H9 (cell line): ENCODE data around the gene MYO15B. TPM values are rescaled to one million over a fixed set of nuclear protein-coding genes. Genes with fewer than 3 reads are reported as not detected.
A peak's percentile ranks its signal among the peaks of the same experiment; 100 is the strongest.

ENCODE experiments used
- DNase-seq: peaks from one replicate; pipeline ENCODE4 v3.0.0-alpha.2; 2017
- H2AFZ ChIP-seq: one replicate; pipeline ENCODE4 v1.6.1; 2013; ENCODE audit warnings: mild to moderate bottlenecking, low read length, control low read depth, moderate library complexity
- H2AK5ac ChIP-seq: 2 replicates; pipeline ENCODE4 v1.6.1; 2013; ENCODE audit warnings: low read length, control low read depth, mixed read lengths; ENCODE audit not compliant: insufficient read length
- H2BK120ac ChIP-seq: one replicate; pipeline ENCODE4 v1.6.1; 2013; ENCODE audit warnings: low read depth, mild to moderate bottlenecking, low read length, control low read depth, inconsistent platforms; ENCODE audit not compliant: poor library complexity, severe bottlenecking
- H2BK12ac ChIP-seq: 2 replicates; pipeline ENCODE4 v1.6.1; 2013; ENCODE audit warnings: low read length, control low read depth, mixed read lengths, low read depth; ENCODE audit not compliant: insufficient read length
- H2BK15ac ChIP-seq: 2 replicates; pipeline ENCODE4 v1.6.1; 2013; ENCODE audit warnings: low read depth, low read length, control low read depth
- H2BK20ac ChIP-seq: one replicate; pipeline ENCODE4 v1.6.1; 2013; ENCODE audit warnings: low read depth, mild to moderate bottlenecking, low read length, control low read depth, inconsistent platforms; ENCODE audit not compliant: poor library complexity, severe bottlenecking
- H2BK5ac ChIP-seq: 2 replicates; pipeline ENCODE4 v1.6.1; 2013; ENCODE audit warnings: low read length, control low read depth, mixed read lengths; ENCODE audit not compliant: insufficient read length
- H3K14ac ChIP-seq: 2 replicates; pipeline ENCODE4 v1.6.1; 2013; ENCODE audit warnings: low read length, control low read depth; ENCODE audit not compliant: insufficient read depth
- H3K18ac ChIP-seq: 2 replicates; pipeline ENCODE4 v1.6.1; 2013; ENCODE audit warnings: low read depth, mild to moderate bottlenecking, mixed read lengths, low read length, control low read depth; ENCODE audit not compliant: insufficient read length
- H3K23ac ChIP-seq: 2 replicates; pipeline ENCODE4 v1.6.1; 2013; ENCODE audit warnings: low read length, control low read depth, mixed read lengths, low read depth; ENCODE audit not compliant: insufficient read length
- H3K23me2 ChIP-seq: 2 replicates; pipeline ENCODE4 v1.6.1; 2013; ENCODE audit warnings: low read depth, mild to moderate bottlenecking, mixed read lengths, low read length, control low read depth; ENCODE audit not compliant: insufficient read length, poor library complexity, severe bottlenecking
- H3K27ac ChIP-seq: 2 replicates; pipeline ENCODE4 v1.5.1; 2013; ENCODE audit warnings: low read length, control low read depth, mixed read lengths, low read depth; ENCODE audit not compliant: insufficient read length
- H3K27me3 ChIP-seq: 2 replicates; pipeline ENCODE4 v1.6.1; 2013; ENCODE audit warnings: low read length, control low read depth, inconsistent platforms; ENCODE audit not compliant: insufficient read depth
- H3K4ac ChIP-seq: 2 replicates; pipeline ENCODE4 v1.6.1; 2013; ENCODE audit warnings: low read depth, mild to moderate bottlenecking, control low read depth, inconsistent platforms, low read length, moderate library complexity
- H3K4me1 ChIP-seq: 2 replicates; pipeline ENCODE4 v1.6.1; 2013; ENCODE audit warnings: low read length, control low read depth, inconsistent platforms; ENCODE audit not compliant: insufficient read depth
- H3K4me2 ChIP-seq: 2 replicates; pipeline ENCODE4 v1.6.1; 2013; ENCODE audit warnings: low read length, control low read depth, mixed read lengths; ENCODE audit not compliant: insufficient read length, insufficient read depth
- H3K56ac ChIP-seq: 2 replicates; pipeline ENCODE4 v1.6.1; 2013; ENCODE audit warnings: low read depth, mild to moderate bottlenecking, mixed read lengths, low read length, control low read depth; ENCODE audit not compliant: insufficient read length
- H3K79me1 ChIP-seq: 2 replicates; pipeline ENCODE4 v1.6.1; 2013; ENCODE audit warnings: low read depth, mild to moderate bottlenecking, moderate library complexity, low read length, control low read depth, inconsistent platforms; ENCODE audit not compliant: insufficient read depth, poor library complexity, severe bottlenecking
- H3K79me2 ChIP-seq: 2 replicates; pipeline ENCODE4 v1.6.1; 2013; ENCODE audit warnings: low read length, control low read depth, inconsistent platforms; ENCODE audit not compliant: insufficient read depth
- H3K9ac ChIP-seq: 2 replicates; pipeline ENCODE4 v1.6.1; 2013; ENCODE audit warnings: low read length, control low read depth, mixed read lengths; ENCODE audit not compliant: insufficient read length; ENCODE audit errors: extremely low read depth
- H3K9me3 ChIP-seq: one replicate; pipeline ENCODE4 v1.6.1; 2013; ENCODE audit warnings: low read depth, low read length, inconsistent platforms; ENCODE audit not compliant: control insufficient read depth
- H3T11ph ChIP-seq: one replicate; pipeline ENCODE4 v1.6.1; 2013; ENCODE audit warnings: mild to moderate bottlenecking, low read length, control low read depth, inconsistent platforms
- H4K20me1 ChIP-seq: one replicate; pipeline ENCODE4 v1.6.1; 2013; ENCODE audit not compliant: control insufficient read depth, insufficient read length, insufficient read depth
- H4K5ac ChIP-seq: 2 replicates; pipeline ENCODE4 v1.6.1; 2013; ENCODE audit warnings: low read depth, mild to moderate bottlenecking, mixed read lengths, low read length, control low read depth; ENCODE audit not compliant: insufficient read length
- H4K8ac ChIP-seq: replicated peaks from 2 replicates; pipeline ENCODE4 v1.6.1; 2013; ENCODE audit warnings: low read length, control low read depth, mixed read lengths, low read depth; ENCODE audit not compliant: insufficient read length
- H4K91ac ChIP-seq: 2 replicates; pipeline ENCODE4 v1.6.1; 2013; ENCODE audit warnings: low read depth, mild to moderate bottlenecking, moderate library complexity, mixed read lengths, low read length, control low read depth; ENCODE audit not compliant: insufficient read length
- H3K27ac Mint-ChIP-seq, 3 experiments: 2 replicates in 2 of 3; 3 replicates in 1 of 3; pipeline ENCODE4 v1.8.0; 2020 to 2021; ENCODE audit warnings: mixed read lengths in 3 of 3, mild to moderate bottlenecking in 1 of 3, moderate library complexity in 1 of 3
- H3K27me3 Mint-ChIP-seq: 2 replicates; pipeline ENCODE4 v1.8.0; 2021; ENCODE audit warnings: low read depth, mild to moderate bottlenecking, moderate library complexity, mixed read lengths
- H3K36me3 Mint-ChIP-seq, 3 experiments: 2 replicates in 2 of 3; 3 replicates in 1 of 3; pipeline ENCODE4 v1.8.0; 2020 to 2021; ENCODE audit warnings: low read depth in 3 of 3, mixed read lengths in 3 of 3; ENCODE audit not compliant: insufficient read depth in 1 of 3
- H3K4me1 Mint-ChIP-seq, 2 experiments: 2 replicates each; pipeline ENCODE4 v1.8.0; 2020; ENCODE audit warnings: mixed read lengths in 2 of 2
- H3K4me3 Mint-ChIP-seq, 2 experiments: 2 replicates in 1 of 2; 3 replicates in 1 of 2; pipeline ENCODE4 v1.8.0; 2020 to 2021; ENCODE audit warnings: mild to moderate bottlenecking in 2 of 2, mixed read lengths in 2 of 2, moderate library complexity in 1 of 2
- H3K9me3 Mint-ChIP-seq, 2 experiments: 2 replicates in 1 of 2; 3 replicates in 1 of 2; pipeline ENCODE4 v1.8.0; 2020; ENCODE audit warnings: mild to moderate bottlenecking in 2 of 2, mixed read lengths in 2 of 2, moderate library complexity in 1 of 2
- CTCF ChIP-seq: fragments of 200-600 bp; sonication (generic); conservative IDR thresholded peaks from 3 replicates; pipeline ENCODE4 v1.8.0; 2021; ENCODE audit warnings: antibody characterized with exemption, mild to moderate bottlenecking
- WGBS: extraction: QIAGEN DNeasy Blood & Tissue Kit; methylation state at CpG from one replicate; pipeline ENCODE4 v1.1.7; 2013; ENCODE audit warnings: missing lambda C conversion rate, low lambda C conversion rate, mixed read lengths; ENCODE audit not compliant: insufficient read length; ENCODE audit errors: extremely low coverage; 5-methylcytosine and 5-hydroxymethylcytosine counted together
- total RNA-seq: library from RNA; stranded (reverse); gene quantifications from 2 replicates; pipeline ENCODE4 v1.2.1, GENCODE V29; 2021

The MYO15B gene
- total RNA-seq, 1 experiment from 2014 or later = 41.9 TPM

- no peak overlapping the region for H4K8ac ChIP-seq
- no peak overlapping the region for H3K23ac ChIP-seq
- H2BK15ac ChIP-seq = no peak overlapping the region
- no peaks in the 10 kb centered on the region for H3K79me2 ChIP-seq
- H3K9ac ChIP-seq = no peak overlapping the region
- no peak overlapping the region for H2BK5ac ChIP-seq
- H3K14ac ChIP-seq = no peak overlapping the region
- H3K27ac Mint-ChIP-seq = peak overlapping the region in 1 of 3 experiments; percentile 65; a peak in 1 of 7 replicates
- no peaks in the 10 kb centered on the region for H3K27me3 ChIP-seq
- H2AK5ac ChIP-seq = no peak overlapping the region
- H3K9me3 Mint-ChIP-seq = no peaks in the 10 kb centered on the region
- H3K56ac ChIP-seq = no peak overlapping the region
- no peak overlapping the region for H2AFZ ChIP-seq
- no peaks in the 10 kb centered on the region for H4K20me1 ChIP-seq
- no peak overlapping the region for H2BK20ac ChIP-seq
- no peak overlapping the region for H3K18ac ChIP-seq
- H3K27ac ChIP-seq = no peak overlapping the region
- no peak overlapping the region for H4K5ac ChIP-seq
- H3K4me1 Mint-ChIP-seq = peaks cover 29 to 34% of the 10 kb centered on the region in 2 experiments
- H2BK12ac ChIP-seq = no peak overlapping the region
- peaks cover 0 to 4% (median 3%) of the 10 kb centered on the region in 3 experiments; a peak in 2 of 7 replicates for H3K36me3 Mint-ChIP-seq
- no peak overlapping the region for H3K4me2 ChIP-seq
- no peak overlapping the region for H3K4ac ChIP-seq
- H3K4me3 Mint-ChIP-seq = no peak overlapping the region; a peak in 1 of 5 replicates
- no peaks in the 10 kb centered on the region for H3K27me3 Mint-ChIP-seq
- no peak for DNase-seq
- H4K91ac ChIP-seq = no peak overlapping the region
- no peak for TF ChIP-seq CTCF
- no peaks in the 10 kb centered on the region for H3K23me2 ChIP-seq
- WGBS = no CpG with 5 or more reads among the region's 7 CpGs
- H3K79me1 ChIP-seq = no peaks in the 10 kb centered on the region
- no peaks in the 10 kb centered on the region for H3K9me3 ChIP-seq
- H3K4me1 ChIP-seq = peaks cover 7% of the 10 kb centered on the region; the same call in 1 of the 2 replicates
- H3T11ph ChIP-seq = no peak overlapping the region
- H2BK120ac ChIP-seq = no peak overlapping the region
These were observed 54.7 kb downstream of the MYO15B start for GRCh38 chr17:75642182-75642783.
